T-helper 1 cell treated with Interleukin-12 subunit alpha and Interleukin-12 subunit beta and Interleukin-4 antibody, amounts not matched to agents 30 ng/mL and 1 ng/mL, for 36 hours (primary cell): Measurements from ENCODE around the gene ENSA. TPM values are rescaled to one million over a fixed set of nuclear protein-coding genes. Genes with fewer than 3 reads are reported as not detected.
"Not testable (repeated sequence)": the region's sequence is repeated elsewhere in the genome, so short reads cannot be mapped to it uniquely, and the experiment has no call there.

Experiments
- intact Hi-C: fragments of 100-400 bp; cut with micrococcal nuclease; formaldehyde crosslinking; loops from one replicate; pipeline ENCODE4 v1.15.1; 2024
- total RNA-seq: library from RNA; stranded (reverse); gene quantifications from 2 replicates; pipeline ENCODE4 v1.2.3, GENCODE V29; 2022

ENSA gene
- total RNA-seq, 1 donor from 2014 or later = 206 TPM

- intact Hi-C loops = no loop called here
Observed at GRCh38 chr1:150582371-150582770, 47.0 kb downstream of the ENSA start.

- intact Hi-C loops = not testable (repeated sequence)
Observed at GRCh38 chr1:150581962-150582361, 47.5 kb downstream of the ENSA start.

- intact Hi-C loops = not testable (repeated sequence)
Observed at GRCh38 chr1:150581437-150581836, 48.0 kb downstream of the ENSA start.

GRCh38 chr1:150580966-150581365 lies 48.4 kb downstream of the ENSA start:
- intact Hi-C loops = not testable (repeated sequence)

GRCh38 chr1:150579945-150580642 lies 49.3 kb downstream of the ENSA start:
- intact Hi-C loops = loop anchor here (1.0 to 5.0 kb wide), 11 partner anchors 13 to 477 kb away; partner anchors contain the start of genes ANP32E, ARNT, CDC42SE1 and ENSA

- intact Hi-C loops = loop anchor here (1.0 to 5.0 kb wide), 11 partner anchors 12 to 478 kb away; partner anchors contain the start of genes ANP32E, ARNT, CDC42SE1 and ENSA
Observed at GRCh38 chr1:150579110-150579944, 50.1 kb downstream of the ENSA start, which contains the start of gene MCL1. TSS of gene MCL1 (minus strand) at chr1:150579610. CDS start at chr1:150579530, 80 bp downstream.

- intact Hi-C loops = loop anchor here (1.0 to 5.0 kb wide), 11 partner anchors 11 to 479 kb away; partner anchors contain the start of genes ANP32E, ARNT, CDC42SE1 and ENSA
Observed at GRCh38 chr1:150578272-150579109, 50.9 kb downstream of the ENSA start.

- intact Hi-C loops = loop anchor here (2.0 to 5.0 kb wide), 2 partner anchors 299 to 480 kb away; partner anchors contain the start of genes ARNT and CDC42SE1
Observed at GRCh38 chr1:150577557-150578271, 51.7 kb downstream of the ENSA start.

GRCh38 chr1:150576794-150577556 lies 52.4 kb downstream of the ENSA start:
- intact Hi-C loops = loop anchor here (5.0 kb wide), 1 partner anchor 480 kb away; the partner anchor contains the start of gene CDC42SE1

- intact Hi-C loops = loop anchor here (5.0 kb wide), 1 partner anchor 481 kb away; the partner anchor contains the start of gene CDC42SE1
Observed at GRCh38 chr1:150576367-150576711, 53.1 kb downstream of the ENSA start.

GRCh38 chr1:150575518-150576366 lies 53.7 kb downstream of the ENSA start:
- intact Hi-C loops = loop anchor here (5.0 kb wide), 1 partner anchor 482 kb away; the partner anchor contains the start of gene CDC42SE1

GRCh38 chr1:150575072-150575489 lies 54.3 kb downstream of the ENSA start:
- intact Hi-C loops = loop anchor here (5.0 kb wide), 1 partner anchor 482 kb away; the partner anchor contains the start of gene CDC42SE1

GRCh38 chr1:150574260-150575071 lies 54.9 kb downstream of the ENSA start:
- intact Hi-C loops = loop anchor here (5.0 kb wide), 1 partner anchor 483 kb away; the partner anchor contains the start of gene CDC42SE1

- intact Hi-C loops = not testable (repeated sequence)
Observed at GRCh38 chr1:150573648-150574071, 55.8 kb downstream of the ENSA start.

GRCh38 chr1:150572918-150573647 lies 56.3 kb downstream of the ENSA start:
- intact Hi-C loops = no loop called here
